ENCODE measurements around the gene BHLHE40.

- no peak for TF ChIP-seq CTCF (IDR thresholded peaks at IDR 0.05; ENCODE audit: extremely low read depth in 1 of 2, insufficient read depth in 1 of 2, low read depth in 1 of 2, low read length in 2 of 2)
- TF ChIP-seq POLR2AphosphoS5 (IDR thresholded peaks at IDR 0.05; ENCODE audit: insufficient read depth, low read depth, low read length): peak; percentile 40
- TF ChIP-seq JUN (IDR thresholded peaks at IDR 0.05; ENCODE audit: borderline replicate concordance, insufficient read depth, insufficient read length, low read depth): peak; percentile 61
- no peak for TF ChIP-seq EZH2 (IDR thresholded peaks at IDR 0.05; ENCODE audit: borderline replicate concordance, low read depth, low read length, severe bottlenecking)
- no peak for TF ChIP-seq POLR2A (IDR thresholded peaks at IDR 0.05; ENCODE audit: low read depth, low read length)
- TF ChIP-seq GATA2 (IDR thresholded peaks at IDR 0.05; ENCODE audit: insufficient read depth, insufficient read length, low read depth, low read length): peak; percentile 64
- TF ChIP-seq FOS (IDR thresholded peaks at IDR 0.05; ENCODE audit: borderline replicate concordance, insufficient read depth, low read length): no peak
- TF ChIP-seq MAX (IDR thresholded peaks at IDR 0.05; ENCODE audit: insufficient read depth, insufficient read length): peak; percentile 37
Observed at GRCh38 chr3:4977001-4977852, 2.0 kb upstream of the BHLHE40 start.
